Nephron progenitor cell (in vitro differentiated cells): Measurements from ENCODE around the gene ACSL3.

Experiments used
- DNase-seq: peaks from one replicate; pipeline ENCODE4 v3.0.0; 2021
- H3K27ac Mint-ChIP-seq: 2 replicates; pipeline ENCODE4 v1.8.0; 2021; ENCODE audit warnings: mild to moderate bottlenecking, moderate library complexity, mixed read lengths
- H3K27me3 Mint-ChIP-seq: 2 replicates; pipeline ENCODE4 v1.8.0; 2021; ENCODE audit warnings: mild to moderate bottlenecking, low read depth, mixed read lengths; ENCODE audit not compliant: poor library complexity
- H3K36me3 Mint-ChIP-seq: 2 replicates; pipeline ENCODE4 v1.8.0; 2021; ENCODE audit warnings: low read depth, mixed read lengths
- H3K4me1 Mint-ChIP-seq: 2 replicates; pipeline ENCODE4 v1.8.0; 2021; ENCODE audit warnings: mixed read lengths
- H3K4me3 Mint-ChIP-seq: 2 replicates; pipeline ENCODE4 v1.8.0; 2021; ENCODE audit warnings: mild to moderate bottlenecking, moderate library complexity, mixed read lengths
- H3K9me3 Mint-ChIP-seq: 2 replicates; pipeline ENCODE4 v1.8.0; 2021; ENCODE audit warnings: mild to moderate bottlenecking, moderate library complexity, mixed read lengths
- TF ChIP-seq, protein P1 (sequence below): fragments of 200-600 bp; sonication (generic); IDR thresholded peaks from 2 replicates; pipeline ENCODE4 v1.5.0; 2021; ENCODE audit warnings: antibody characterized with exemption

The ACSL3 gene

DNA sequence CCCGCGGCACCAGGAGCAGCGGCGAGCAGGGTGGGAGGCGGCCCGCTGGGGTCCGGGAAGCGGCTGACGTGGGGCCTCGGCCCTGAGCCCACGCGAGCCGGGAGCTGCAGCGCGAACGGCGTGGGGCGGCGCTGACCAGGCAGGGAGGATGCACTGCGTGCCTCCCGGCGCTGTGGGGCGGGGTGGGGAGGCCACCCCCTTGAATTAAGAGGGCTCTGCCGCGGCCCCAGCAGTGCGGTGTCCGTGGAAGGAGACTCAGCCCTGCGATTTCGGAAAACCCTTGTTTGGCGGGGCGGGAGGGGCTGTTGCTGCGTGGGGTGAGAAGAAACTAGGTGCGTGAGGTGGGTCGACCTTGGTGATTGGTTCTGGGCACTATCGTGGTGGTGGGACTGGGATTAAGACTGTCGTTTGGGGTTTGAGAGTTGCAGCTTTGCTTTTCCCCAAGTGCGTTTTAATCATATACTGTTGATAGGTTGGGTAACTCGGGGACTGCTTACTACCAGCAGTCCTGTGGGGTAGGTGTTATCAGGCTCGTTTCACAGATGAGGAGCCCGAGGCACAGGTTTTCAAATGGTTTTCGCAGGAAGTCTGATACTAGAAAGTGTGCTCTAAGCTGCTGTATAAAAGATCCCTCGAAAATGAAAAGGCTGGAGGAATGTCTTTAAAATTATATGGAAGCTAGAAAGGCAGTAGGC is 722 bp downstream of the ACSL3 start:
- Mint-ChIP-seq H3K9me3 (peaks cover 5% of the 10 kb centered on the region), H3K4me1 (peaks cover 22% of the 10 kb centered on the region), H3K36me3 (no peaks in the 10 kb centered on the region), H3K27me3 (no peaks in the 10 kb centered on the region), H3K27ac (peak overlapping the region; percentile 99), H3K4me3 (no peak overlapping the region)
- DNase-seq, result no peak
- TF ChIP-seq, protein P1, sequence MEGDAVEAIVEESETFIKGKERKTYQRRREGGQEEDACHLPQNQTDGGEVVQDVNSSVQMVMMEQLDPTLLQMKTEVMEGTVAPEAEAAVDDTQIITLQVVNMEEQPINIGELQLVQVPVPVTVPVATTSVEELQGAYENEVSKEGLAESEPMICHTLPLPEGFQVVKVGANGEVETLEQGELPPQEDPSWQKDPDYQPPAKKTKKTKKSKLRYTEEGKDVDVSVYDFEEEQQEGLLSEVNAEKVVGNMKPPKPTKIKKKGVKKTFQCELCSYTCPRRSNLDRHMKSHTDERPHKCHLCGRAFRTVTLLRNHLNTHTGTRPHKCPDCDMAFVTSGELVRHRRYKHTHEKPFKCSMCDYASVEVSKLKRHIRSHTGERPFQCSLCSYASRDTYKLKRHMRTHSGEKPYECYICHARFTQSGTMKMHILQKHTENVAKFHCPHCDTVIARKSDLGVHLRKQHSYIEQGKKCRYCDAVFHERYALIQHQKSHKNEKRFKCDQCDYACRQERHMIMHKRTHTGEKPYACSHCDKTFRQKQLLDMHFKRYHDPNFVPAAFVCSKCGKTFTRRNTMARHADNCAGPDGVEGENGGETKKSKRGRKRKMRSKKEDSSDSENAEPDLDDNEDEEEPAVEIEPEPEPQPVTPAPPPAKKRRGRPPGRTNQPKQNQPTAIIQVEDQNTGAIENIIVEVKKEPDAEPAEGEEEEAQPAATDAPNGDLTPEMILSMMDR, result no peak

DNA sequence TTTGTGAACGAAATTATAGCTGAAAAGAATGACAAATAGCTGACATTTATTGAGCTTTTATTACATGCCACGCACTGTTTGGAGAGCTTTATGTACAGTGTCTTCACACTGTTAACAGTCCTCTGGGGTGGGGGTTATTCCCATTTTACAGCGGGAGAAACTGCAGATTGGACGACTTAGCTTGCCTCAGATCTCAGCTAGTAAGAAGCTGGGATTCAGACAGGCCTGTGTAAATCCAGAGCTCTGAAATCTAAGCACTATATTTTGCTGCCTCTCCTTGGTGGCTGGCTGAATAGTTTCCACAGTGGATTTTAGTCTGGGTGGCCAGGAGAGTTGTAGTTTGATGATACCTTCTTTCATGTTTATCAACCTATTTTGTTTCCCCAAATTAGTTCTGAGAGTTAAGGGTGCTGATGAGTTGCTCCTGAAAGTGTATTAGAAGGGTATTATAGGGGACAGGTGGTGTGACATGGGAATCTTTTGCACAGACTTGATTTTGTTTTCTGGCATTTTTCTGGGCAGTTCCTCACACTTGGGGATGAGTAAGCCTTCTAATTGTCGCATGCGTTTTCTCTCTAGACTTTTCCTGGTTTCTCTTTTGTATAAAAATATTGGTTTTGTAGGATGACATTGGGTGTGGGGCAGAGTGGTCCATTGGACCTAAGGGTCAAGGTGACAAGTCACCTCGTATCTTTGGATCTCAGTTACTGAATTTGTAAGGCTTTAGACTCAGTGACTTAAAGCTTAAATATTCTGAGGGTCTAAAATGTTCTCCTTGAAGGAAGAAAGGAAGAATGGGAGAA is 1.5 kb downstream of the ACSL3 start:
- Mint-ChIP-seq H3K4me3 (no peak overlapping the region), H3K4me1 (peaks cover 22% of the 10 kb centered on the region), H3K36me3 (no peaks in the 10 kb centered on the region), H3K27ac (peak overlapping the region; percentile 99), H3K9me3 (peaks cover under 1% of the 10 kb centered on the region), H3K27me3 (no peaks in the 10 kb centered on the region)
- DNase-seq, result no peak
- TF ChIP-seq, protein P1, result no peak

DNA sequence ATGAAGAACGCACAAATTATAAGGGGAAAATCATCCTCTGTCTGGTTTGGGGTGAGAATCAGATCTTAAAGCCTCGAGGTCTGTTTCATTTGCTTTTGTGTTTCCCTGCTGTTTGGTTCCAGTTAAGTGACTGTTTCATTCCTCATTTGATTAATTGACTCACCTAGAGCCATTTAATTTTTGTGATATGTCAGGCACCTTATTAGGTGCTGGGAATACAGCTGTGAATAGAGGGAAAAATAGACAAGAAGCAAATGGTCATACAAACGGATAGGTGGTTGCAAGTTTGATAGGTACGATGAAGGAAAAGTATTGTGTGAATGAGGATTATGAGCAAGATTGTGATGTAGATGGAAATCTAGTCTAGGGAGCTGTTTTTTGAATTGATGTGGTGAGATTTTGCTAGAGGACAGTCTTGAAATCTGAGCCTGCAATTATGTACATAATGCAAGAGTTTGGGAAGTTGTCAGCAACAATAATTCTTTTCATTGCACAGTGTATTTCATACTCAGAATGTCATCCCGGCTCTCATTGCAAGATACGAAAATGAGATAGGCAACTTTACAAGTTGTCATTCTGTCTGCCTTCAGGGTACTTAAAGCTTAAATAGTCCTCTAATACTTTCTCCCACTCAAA is 2.2 kb downstream of the ACSL3 start:
- no peaks in the 10 kb centered on the region for H3K36me3 Mint-ChIP-seq
- no peaks in the 10 kb centered on the region for H3K9me3 Mint-ChIP-seq
- H3K4me1 Mint-ChIP-seq, result peaks cover 22% of the 10 kb centered on the region
- no peaks in the 10 kb centered on the region for H3K27me3 Mint-ChIP-seq
- TF ChIP-seq, protein P1, result no peak
- H3K27ac Mint-ChIP-seq, result no peak overlapping the region
- no peak for DNase-seq
- H3K4me3 Mint-ChIP-seq, result no peak overlapping the region

DNA sequence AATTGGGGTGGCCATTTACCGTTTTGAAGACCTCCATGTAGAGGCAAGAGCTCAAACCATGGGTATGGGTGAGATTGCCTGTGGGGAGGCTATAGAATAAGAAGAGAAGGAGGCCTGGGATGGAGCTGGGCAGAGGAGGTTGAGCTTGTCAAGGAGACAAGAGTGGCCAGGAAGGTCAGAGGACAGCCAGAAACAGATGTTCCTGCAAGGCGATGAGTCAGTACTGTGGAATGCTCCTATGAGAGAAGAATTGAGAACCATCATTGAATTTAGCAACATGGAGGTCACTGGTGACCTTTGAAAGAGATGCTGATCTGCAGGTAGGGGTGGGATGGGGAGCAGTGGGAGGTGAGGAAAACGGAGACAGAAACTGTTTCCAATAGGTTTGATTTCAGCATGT is 3.5 kb downstream of the ACSL3 start:
- no peak for DNase-seq
- Mint-ChIP-seq H3K9me3 (no peaks in the 10 kb centered on the region), H3K4me3 (no peak overlapping the region), H3K27me3 (no peaks in the 10 kb centered on the region), H3K27ac (no peak overlapping the region), H3K36me3 (no peaks in the 10 kb centered on the region), H3K4me1 (peaks cover 22% of the 10 kb centered on the region)
- TF ChIP-seq, protein P1, result no peak

DNA sequence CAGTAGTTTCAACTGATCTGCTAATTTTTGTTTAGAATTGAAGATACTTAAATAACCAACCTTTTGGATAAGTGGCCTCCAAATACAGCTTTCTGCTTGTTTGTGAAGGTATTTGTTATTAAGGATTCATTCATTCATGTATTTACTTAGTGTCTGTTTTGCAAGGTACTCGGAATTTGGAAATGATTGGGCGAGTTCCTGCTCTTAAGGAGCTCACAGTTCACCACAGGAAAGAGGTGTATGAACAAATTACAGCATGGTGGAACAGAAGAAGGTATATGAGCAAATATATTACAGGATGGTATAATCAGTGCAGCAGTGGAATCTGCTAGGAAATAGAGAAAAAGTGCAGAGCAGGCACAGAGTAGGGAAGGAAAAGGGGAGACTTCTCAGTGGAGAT is 4.5 kb downstream of the ACSL3 start:
- no peak overlapping the region for H3K4me3 Mint-ChIP-seq
- no peaks in the 10 kb centered on the region for H3K36me3 Mint-ChIP-seq
- H3K4me1 Mint-ChIP-seq, result peaks cover 14% of the 10 kb centered on the region

More for the DNA sequence above, 4.5 kb downstream of the ACSL3 start:
- H3K9me3 Mint-ChIP-seq, result no peaks in the 10 kb centered on the region
- H3K27ac Mint-ChIP-seq, result peak overlapping the region; percentile 69
- H3K27me3 Mint-ChIP-seq, result no peaks in the 10 kb centered on the region
- TF ChIP-seq, protein P1, result no peak
- DNase-seq, result no peak
